ENCODE data around the gene E2F1.
"Not testable (repeated sequence)": the region's sequence is repeated elsewhere in the genome, so short reads cannot be mapped to it uniquely, and the experiment has no call there.

DNA sequence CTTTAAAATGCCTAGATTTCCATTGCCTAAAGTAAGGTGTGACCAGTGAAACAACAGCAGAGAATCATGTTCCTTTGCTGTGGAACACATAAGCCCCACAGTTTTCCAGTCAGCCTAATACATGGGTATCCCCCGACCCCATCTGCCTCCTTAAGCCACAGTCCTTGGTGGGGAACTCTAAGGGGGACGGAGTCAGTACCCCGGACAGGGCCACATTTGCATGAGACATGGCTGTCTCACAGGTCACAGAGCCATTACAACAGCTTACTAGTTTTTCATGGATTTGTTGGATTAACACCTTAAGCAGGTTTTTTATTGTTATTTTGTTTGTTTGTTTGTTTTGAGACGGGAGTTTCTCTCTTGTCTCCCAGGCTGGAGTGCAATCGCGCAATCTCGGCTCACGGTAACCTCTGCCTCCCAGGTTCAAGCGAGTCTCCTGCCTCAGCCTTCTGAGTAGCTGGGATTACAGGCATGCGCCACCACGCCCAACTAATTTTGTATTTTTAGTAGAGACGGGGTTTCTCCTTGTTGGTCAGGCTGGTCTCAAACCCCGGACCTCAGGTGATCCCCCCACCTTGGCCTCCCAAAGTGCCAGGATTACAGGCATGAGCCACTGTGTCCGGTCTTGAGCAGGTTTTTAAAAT is 39.1 kb downstream of the E2F1 start:
- TF ChIP-seq POLR2A, EP300, POLR2AphosphoS5 (IDR thresholded peaks at IDR 0.05): not testable (repeated sequence)
- TF ChIP-seq, protein P1, sequence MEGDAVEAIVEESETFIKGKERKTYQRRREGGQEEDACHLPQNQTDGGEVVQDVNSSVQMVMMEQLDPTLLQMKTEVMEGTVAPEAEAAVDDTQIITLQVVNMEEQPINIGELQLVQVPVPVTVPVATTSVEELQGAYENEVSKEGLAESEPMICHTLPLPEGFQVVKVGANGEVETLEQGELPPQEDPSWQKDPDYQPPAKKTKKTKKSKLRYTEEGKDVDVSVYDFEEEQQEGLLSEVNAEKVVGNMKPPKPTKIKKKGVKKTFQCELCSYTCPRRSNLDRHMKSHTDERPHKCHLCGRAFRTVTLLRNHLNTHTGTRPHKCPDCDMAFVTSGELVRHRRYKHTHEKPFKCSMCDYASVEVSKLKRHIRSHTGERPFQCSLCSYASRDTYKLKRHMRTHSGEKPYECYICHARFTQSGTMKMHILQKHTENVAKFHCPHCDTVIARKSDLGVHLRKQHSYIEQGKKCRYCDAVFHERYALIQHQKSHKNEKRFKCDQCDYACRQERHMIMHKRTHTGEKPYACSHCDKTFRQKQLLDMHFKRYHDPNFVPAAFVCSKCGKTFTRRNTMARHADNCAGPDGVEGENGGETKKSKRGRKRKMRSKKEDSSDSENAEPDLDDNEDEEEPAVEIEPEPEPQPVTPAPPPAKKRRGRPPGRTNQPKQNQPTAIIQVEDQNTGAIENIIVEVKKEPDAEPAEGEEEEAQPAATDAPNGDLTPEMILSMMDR (IDR thresholded peaks at IDR 0.05), result not testable (repeated sequence)
